NCI-H2081 treated with DMSO at 0.1 percent for 48 hours (cell line): ENCODE data around the gene CYTH3.

Source experiments
- DNase-seq: peaks from one replicate; lab custom pipeline; 2025; lab: John Stamatoyannopoulos, UW

The CYTH3 gene

GRCh38 chr7:6165521-6166320 lies 106.7 kb downstream of the CYTH3 start:
- DNase-seq, result no peak

GRCh38 chr7:6165075-6165474 lies 107.3 kb downstream of the CYTH3 start:
- DNase-seq, result no peak

- no peak for DNase-seq
Observed at GRCh38 chr7:6164491-6164890, 107.9 kb downstream of the CYTH3 start.

- DNase-seq, result no peak
Observed at GRCh38 chr7:6164010-6164409, 108.4 kb downstream of the CYTH3 start.

GRCh38 chr7:6163402-6163801 lies 109.0 kb downstream of the CYTH3 start:
- no peak for DNase-seq

GRCh38 chr7:6162650-6163366 lies 109.6 kb downstream of the CYTH3 start:
- DNase-seq, result no peak

- DNase-seq, result no peak
Observed at GRCh38 chr7:6162331-6162620, 110.1 kb downstream of the CYTH3 start.

GRCh38 chr7:6161463-6162330 lies 110.7 kb downstream of the CYTH3 start:
- DNase-seq, result no peak

- no peak for DNase-seq
Observed at GRCh38 chr7:6160191-6160623, 112.2 kb downstream of the CYTH3 start.

GRCh38 chr7:6159524-6160031 lies 112.8 kb downstream of the CYTH3 start:
- no peak for DNase-seq

GRCh38 chr7:6159097-6159483 lies 113.3 kb downstream of the CYTH3 start:
- no peak for DNase-seq

- no peak for DNase-seq
Observed at GRCh38 chr7:6158424-6159096, 113.9 kb downstream of the CYTH3 start.

GRCh38 chr7:6157685-6158423 lies 114.6 kb downstream of the CYTH3 start:
- DNase-seq, result no peak

GRCh38 chr7:6156734-6157133 lies 115.7 kb downstream of the CYTH3 start:
- DNase-seq, result no peak

- no peak for DNase-seq
Observed at GRCh38 chr7:6155596-6155995, 116.8 kb downstream of the CYTH3 start.

- DNase-seq, result no peak
Observed at GRCh38 chr7:6154542-6155404, 117.7 kb downstream of the CYTH3 start.

GRCh38 chr7:6153646-6154541 lies 118.5 kb downstream of the CYTH3 start:
- no peak for DNase-seq

- DNase-seq, result no peak
Observed at GRCh38 chr7:6151994-6152735, 120.3 kb downstream of the CYTH3 start.
